CD4-positive, alpha-beta T cell (primary cell): ENCODE data around the gene MON1B. TPM values are rescaled to one million over a fixed set of nuclear protein-coding genes. Genes with fewer than 3 reads are reported as not detected.

Experiments
- ATAC-seq: fragments of 200-7000 bp; cut with Tn5 transposase; one replicate; pipeline ENCODE4 v1.10.0; 2022; ENCODE audit warnings: mild to moderate bottlenecking; ENCODE audit not compliant: poor library complexity
- CTCF ChIA-PET: fragments of 350-600 bp; sonication (Branson Sonifier 250); formaldehyde crosslinking; loops from one replicate; lab custom pipeline; 2021; ENCODE audit warnings: antibody characterized with exemption, inconsistent platforms; lab: Charles Lee
- POLR2A ChIA-PET: fragments of 350-600 bp; sonication (Branson Sonifier 250); formaldehyde crosslinking; loops from one replicate; lab custom pipeline; 2021; ENCODE audit warnings: antibody characterized with exemption, inconsistent platforms; lab: Charles Lee
- DNase-seq, 14 experiments: peaks; one replicate each; pipeline ENCODE4 v3.0.0-alpha.2; 2013 to 2020; ENCODE audit warnings: mixed read lengths in 2 of 14
- H3K27ac ChIP-seq, 2 donors: one replicate each; pipeline versions ENCODE4 v1.5.1 to v1.7.0; 2013; ENCODE audit warnings: low read length in 2 of 2, low read depth in 1 of 2, mild to moderate bottlenecking in 1 of 2
- H3K27me3 ChIP-seq, 2 experiments: 1 replicate in 1 of 2; 2 replicates in 1 of 2; pipeline versions ENCODE4 v1.6.1 to v1.7.0; 2013; ENCODE audit warnings: low read length in 2 of 2, control low read depth in 1 of 2, mild to moderate bottlenecking in 1 of 2, moderate library complexity in 1 of 2; ENCODE audit not compliant: insufficient read depth in 2 of 2, control insufficient read depth in 1 of 2
- H3K36me3 ChIP-seq: one replicate; pipeline ENCODE4 v1.6.1; 2013; ENCODE audit warnings: low read length, control low read depth; ENCODE audit not compliant: insufficient read depth
- H3K4me1 ChIP-seq: one replicate; pipeline ENCODE4 v1.6.1; 2013; ENCODE audit warnings: low read length, control low read depth; ENCODE audit not compliant: insufficient read depth
- H3K4me3 ChIP-seq: one replicate; pipeline ENCODE4 v1.5.1; 2013; ENCODE audit warnings: mild to moderate bottlenecking, low read length, moderate library complexity
- H3K9me3 ChIP-seq, 2 experiments: 1 replicate in 1 of 2; 2 replicates in 1 of 2; pipeline versions ENCODE4 v1.6.1 to v1.7.0; 2013; ENCODE audit warnings: low read length in 2 of 2, mild to moderate bottlenecking in 2 of 2, control low read depth in 1 of 2, moderate library complexity in 1 of 2; ENCODE audit not compliant: control insufficient read depth in 1 of 2, insufficient read depth in 1 of 2
- H3K27ac Mint-ChIP-seq: one replicate; pipeline ENCODE4 v1.8.0; 2020; ENCODE audit warnings: mixed read lengths
- H3K27me3 Mint-ChIP-seq: one replicate; pipeline ENCODE4 v1.8.0; 2021; ENCODE audit warnings: mixed read lengths
- H3K36me3 Mint-ChIP-seq: one replicate; pipeline ENCODE4 v1.8.0; 2021; ENCODE audit warnings: low read depth, mixed read lengths
- H3K4me1 Mint-ChIP-seq: one replicate; pipeline ENCODE4 v1.8.0; 2021; ENCODE audit warnings: low read depth, mixed read lengths
- H3K4me3 Mint-ChIP-seq: one replicate; pipeline ENCODE4 v1.8.0; 2020; ENCODE audit warnings: mild to moderate bottlenecking, mixed read lengths
- H3K9me3 Mint-ChIP-seq: one replicate; pipeline ENCODE4 v1.8.0; 2020; ENCODE audit warnings: mixed read lengths
- CTCF ChIP-seq: fragments of 200-600 bp; IDR thresholded peaks from one replicate; pipeline ENCODE4 v1.8.0; 2022; ENCODE audit warnings: antibody characterized with exemption, mild to moderate bottlenecking
- intact Hi-C, 2 experiments: fragments of 100-400 bp; cut with DNase I in 1 of 2; cut with micrococcal nuclease in 1 of 2; formaldehyde crosslinking; loops; one replicate each; pipeline versions ENCODE4 v1.15.1 to v1.9.0; 2023 to 2025; cut with DNase I, micrococcal nuclease
- total RNA-seq, 174 experiments: library from RNA in 2 of 174; stranded (reverse) in 2 of 174; gene quantifications; one replicate each; pipeline ENCODE4 v1.2.3 and lab custom pipeline; 2021 to 2026

MON1B gene
- total RNA-seq, 2 experiments from 2014 or later, result 52.3 to 52.6 TPM

DNA sequence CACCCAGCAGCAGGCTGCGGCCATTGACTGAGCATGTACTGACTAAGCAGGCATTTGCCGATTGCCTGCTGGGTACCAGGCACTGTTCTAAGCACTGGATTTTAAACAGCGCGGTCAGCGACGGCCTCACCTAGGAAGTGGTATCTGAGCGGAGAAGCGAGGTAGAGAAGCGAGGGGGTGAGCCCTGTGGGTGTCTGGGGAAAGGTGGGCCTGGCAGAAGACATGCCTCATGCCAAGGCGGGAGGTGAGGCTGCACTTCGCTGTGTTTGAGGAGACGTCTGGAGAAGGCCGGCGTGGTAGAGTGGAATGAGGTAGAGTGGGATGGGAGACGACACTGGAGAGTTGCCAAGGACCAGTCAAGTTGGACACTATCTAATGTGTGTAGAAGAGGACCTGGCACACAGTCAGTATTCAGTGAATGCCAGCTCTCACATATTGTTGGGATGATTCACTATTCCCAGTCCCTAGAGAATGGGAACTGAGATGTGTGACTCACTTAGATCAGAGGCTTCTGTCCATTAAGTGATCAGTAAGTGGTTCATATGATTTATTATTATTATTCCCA is 22.6 kb downstream of the MON1B start:
- H3K27me3 Mint-ChIP-seq, result no peaks in the 10 kb centered on the region
- ATAC-seq, result no peak
- no peaks in the 10 kb centered on the region for H3K9me3 Mint-ChIP-seq
- H3K27me3 ChIP-seq, result no peaks in the 10 kb centered on the region
- peaks cover 17% of the 10 kb centered on the region for H3K4me1 ChIP-seq
- no peaks in the 10 kb centered on the region for H3K9me3 ChIP-seq
- H3K4me3 Mint-ChIP-seq, result peak overlapping the region; percentile 96
- no peak for DNase-seq
- no peaks in the 10 kb centered on the region for H3K36me3 ChIP-seq
- TF ChIP-seq CTCF, result no peak
- H3K4me1 Mint-ChIP-seq, result peaks cover 16% of the 10 kb centered on the region
- peaks cover 4% of the 10 kb centered on the region for H3K36me3 Mint-ChIP-seq
- peak overlapping the region; percentile 85 for H3K4me3 ChIP-seq
- H3K27ac ChIP-seq, result no peak overlapping the region
- intact Hi-C loops, result loop anchor here (2.0 to 10.0 kb wide), 3 partner anchors 23 to 881 kb away; partner anchors contain the start of genes WWOX (in 2 of the 2), MON1B (in 1 of the 2) and NUDT7 (in 1 of the 2)
- CTCF ChIA-PET, result no interaction called here
- POLR2A ChIA-PET, result interaction anchor here (2.9 kb wide), 1 partner anchor 23 kb away, joined by 31 read pairs; the partner anchor contains the start of gene MON1B
- peak overlapping the region; percentile 72 for H3K27ac Mint-ChIP-seq

GRCh38 chr16:77214411-77215138 is 23.6 kb downstream of the MON1B start:
- DNase-seq (no peak), ATAC-seq (no peak)
- CTCF ChIA-PET, result no interaction called here
- no peak for TF ChIP-seq CTCF
- H3K27me3 Mint-ChIP-seq, result no peaks in the 10 kb centered on the region
- Histone ChIP-seq H3K9me3 (no peaks in the 10 kb centered on the region), H3K4me3 (no peak overlapping the region), H3K27ac (no peak overlapping the region), H3K36me3 (no peaks in the 10 kb centered on the region), H3K27me3 (no peaks in the 10 kb centered on the region), H3K4me1 (peaks cover 17% of the 10 kb centered on the region)
- H3K27ac Mint-ChIP-seq, result no peak overlapping the region
- intact Hi-C loops, result loop anchor here (5.0 to 10.0 kb wide), 2 partner anchors 508 to 880 kb away; partner anchors contain the start of genes WWOX (in 2 of the 2) and NUDT7 (in 1 of the 2)
- POLR2A ChIA-PET, result interaction anchor here (2.9 kb wide), 1 partner anchor 24 kb away, joined by 31 read pairs; the partner anchor contains the start of gene MON1B
- peaks cover 16% of the 10 kb centered on the region for H3K4me1 Mint-ChIP-seq
- peak overlapping the region; percentile 96 for H3K4me3 Mint-ChIP-seq
- H3K36me3 Mint-ChIP-seq, result peaks cover 4% of the 10 kb centered on the region
- no peaks in the 10 kb centered on the region for H3K9me3 Mint-ChIP-seq

DNA sequence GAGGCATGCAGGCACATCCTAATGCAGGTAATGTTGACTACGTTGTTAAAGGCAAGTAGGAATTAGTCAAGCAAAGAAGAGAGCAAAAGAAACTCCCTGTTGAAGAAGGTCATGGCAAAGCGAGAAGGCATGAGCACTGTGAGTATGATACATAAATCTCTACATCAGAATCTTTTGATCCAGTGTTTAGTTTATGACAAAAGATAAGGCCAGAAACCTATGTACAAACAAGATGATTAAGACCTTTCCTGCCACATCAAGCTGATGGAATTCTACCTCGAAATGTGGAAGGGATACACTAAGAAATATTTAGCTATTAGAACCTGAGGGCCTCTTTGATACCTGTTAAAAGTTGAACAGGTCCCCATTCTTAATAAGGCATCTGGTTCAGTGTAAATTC is 28.4 kb downstream of the MON1B start:
- no peak for DNase-seq
- Histone ChIP-seq H3K27me3 (no peaks in the 10 kb centered on the region), H3K36me3 (no peaks in the 10 kb centered on the region), H3K4me3 (no peak overlapping the region), H3K9me3 (no peaks in the 10 kb centered on the region), H3K27ac (no peak overlapping the region), H3K4me1 (no peaks in the 10 kb centered on the region)
- no peak for ATAC-seq
- intact Hi-C loops, result loop anchor here (10.0 kb wide), 1 partner anchor 875 kb away; the partner anchor contains the start of gene WWOX (in 2 of the 2)
- ChIA-PET POLR2A (no interaction called here), CTCF (no interaction called here)
- no peaks in the 10 kb centered on the region for H3K36me3 Mint-ChIP-seq
- H3K27me3 Mint-ChIP-seq, result no peaks in the 10 kb centered on the region
- H3K4me1 Mint-ChIP-seq, result no peaks in the 10 kb centered on the region
- H3K4me3 Mint-ChIP-seq, result no peak overlapping the region
- TF ChIP-seq CTCF, result no peak
- H3K9me3 Mint-ChIP-seq, result no peaks in the 10 kb centered on the region
- no peak overlapping the region for H3K27ac Mint-ChIP-seq
